Vagina (tissue), 2 donors: ENCODE results near the gene IREB2. TPM values are rescaled to one million over a fixed set of nuclear protein-coding genes. Genes with fewer than 3 reads are reported as not detected.

Experiments
- DNase-seq, 2 donors: peaks; one replicate each; pipeline ENCODE4 v3.0.0-alpha.2; 2017; ENCODE audit errors: extremely low spot score in 2 of 2
- H3K27ac ChIP-seq: fragments of 200-600 bp; sonication (generic); one replicate; pipeline ENCODE4 v1.5.1; 2019
- H3K27me3 ChIP-seq: fragments of 200-600 bp; sonication (generic); one replicate; pipeline ENCODE4 v1.5.1; 2019
- H3K36me3 ChIP-seq, 2 donors: fragments of 200-600 bp; sonication (generic); one replicate each; pipeline ENCODE4 v1.5.1; 2017 to 2019
- H3K4me1 ChIP-seq: fragments of 200-600 bp; sonication (generic); one replicate; pipeline ENCODE4 v1.5.1; 2019
- H3K4me3 ChIP-seq, 2 donors: fragments of 200-600 bp; sonication (generic); 1 replicate in 1 of 2; 2 replicates in 1 of 2; pipeline ENCODE4 v1.5.1; 2016 to 2019
- H3K9me3 ChIP-seq: fragments of 200-600 bp; sonication (generic); one replicate; pipeline ENCODE4 v1.5.1; 2019
- CTCF ChIP-seq, 3 experiments: fragments of 450-650 bp in 2 of 3; fragments of 200-600 bp in 1 of 3; sonication (generic) in 1 of 3; IDR thresholded peaks; one replicate each; pipeline ENCODE4 v1.5.1; 2017 to 2019; ENCODE audit warnings: antibody characterized with exemption in 3 of 3, mild to moderate bottlenecking in 2 of 3, moderate library complexity in 2 of 3
- POLR2A ChIP-seq, 2 donors: fragments of 450-650 bp; IDR thresholded peaks; one replicate each; pipeline ENCODE4 v1.6.1; 2017; ENCODE audit warnings: antibody characterized with exemption in 2 of 2, mild to moderate bottlenecking in 2 of 2, moderate library complexity in 2 of 2
- POLR2AphosphoS5 ChIP-seq, 2 donors: sonication (generic); formaldehyde crosslinking; IDR thresholded peaks; one replicate each; pipeline ENCODE4 v1.9.0; 2017; ENCODE audit warnings: antibody characterized with exemption in 2 of 2, mild to moderate bottlenecking in 2 of 2, low read depth in 1 of 2; ENCODE audit not compliant: insufficient read depth in 1 of 2
- intact Hi-C: fragments of 100-400 bp; cut with DNase I; formaldehyde crosslinking; loops from one replicate; pipeline ENCODE4 v1.15.1; 2023
- total RNA-seq: library from RNA; depleted of rRNA; stranded (reverse); fragments of >200 nt; gene quantifications from one replicate; pipeline ENCODE4 v1.2.3, GENCODE V29; 2016

Gene IREB2
- total RNA-seq, result 40.8 TPM

- peak; percentile 97 to 99 for DNase-seq
- TF ChIP-seq POLR2A (IDR thresholded peaks at IDR 0.05) (peak in 1 of 2 donors; percentile 20), POLR2AphosphoS5 (IDR thresholded peaks at IDR 0.05; ENCODE audit: insufficient read depth in 1 of 2, low read depth in 1 of 2) (peak; percentile 86 to 95), CTCF (IDR thresholded peaks at IDR 0.05) (no peak)
- no peaks in the 10 kb centered on the region for H3K9me3 ChIP-seq
- H3K27ac ChIP-seq, result peak within 1 kb of the TSS; percentile 97
- peak within 1 kb of the TSS; percentile 94 to 95 for H3K4me3 ChIP-seq
- peaks cover 0 to 5% of the 10 kb centered on the region in 2 donors for H3K36me3 ChIP-seq
- peaks cover 50% of the 10 kb centered on the region for H3K4me1 ChIP-seq
- intact Hi-C loops, result no loop called here
- H3K27me3 ChIP-seq, result no peaks in the 10 kb centered on the region
These were observed at the start of gene IREB2 for GRCh38 chr15:78437762-78438618. TSS of gene IREB2 (plus strand) at chr15:78438216. CDS start at chr15:78438338, 122 bp downstream.

GRCh38 chr15:78388865-78389264, 49.2 kb upstream of the IREB2 start:
- DNase-seq, result no peak
- peaks cover 6% of the 10 kb centered on the region for H3K4me1 ChIP-seq
- TF ChIP-seq POLR2AphosphoS5 (IDR thresholded peaks at IDR 0.05; ENCODE audit: insufficient read depth in 1 of 2, low read depth in 1 of 2) (no peak), CTCF (IDR thresholded peaks at IDR 0.05) (no peak), POLR2A (IDR thresholded peaks at IDR 0.05) (no peak)
- peak overlapping the region; percentile 39 for H3K27ac ChIP-seq
- intact Hi-C loops, result no loop called here
- no peaks in the 10 kb centered on the region for H3K27me3 ChIP-seq
- H3K4me3 ChIP-seq, result no peak overlapping the region
- no peaks in the 10 kb centered on the region for H3K36me3 ChIP-seq
- H3K9me3 ChIP-seq, result no peaks in the 10 kb centered on the region

GRCh38 chr15:78389322-78389721, 48.7 kb upstream of the IREB2 start:
- Histone ChIP-seq H3K4me1 (peaks cover 6% of the 10 kb centered on the region), H3K27ac (peak overlapping the region; percentile 39), H3K36me3 (no peaks in the 10 kb centered on the region), H3K9me3 (no peaks in the 10 kb centered on the region), H3K27me3 (no peaks in the 10 kb centered on the region), H3K4me3 (no peak overlapping the region)
- TF ChIP-seq POLR2AphosphoS5 (IDR thresholded peaks at IDR 0.05; ENCODE audit: insufficient read depth in 1 of 2, low read depth in 1 of 2) (peak in 1 of 2 donors; percentile 17), CTCF (IDR thresholded peaks at IDR 0.05) (no peak)
- no peak for DNase-seq
- intact Hi-C loops, result no loop called here

- H3K27me3 ChIP-seq, result no peaks in the 10 kb centered on the region
- H3K27ac ChIP-seq, result peak overlapping the region; percentile 39
- H3K9me3 ChIP-seq, result no peaks in the 10 kb centered on the region
- TF ChIP-seq POLR2AphosphoS5 (IDR thresholded peaks at IDR 0.05; ENCODE audit: insufficient read depth in 1 of 2, low read depth in 1 of 2), result no peak
- no peak for TF ChIP-seq POLR2A (IDR thresholded peaks at IDR 0.05)
- no peak for TF ChIP-seq CTCF (IDR thresholded peaks at IDR 0.05)
- no peaks in the 10 kb centered on the region for H3K36me3 ChIP-seq
- peaks cover 6% of the 10 kb centered on the region for H3K4me1 ChIP-seq
- intact Hi-C loops, result no loop called here
- no peak overlapping the region for H3K4me3 ChIP-seq
- no peak for DNase-seq
These were observed 48.3 kb upstream of the IREB2 start for GRCh38 chr15:78389738-78390137.

- H3K27ac ChIP-seq, result peak overlapping the region; percentile 39
- peaks cover 10% of the 10 kb centered on the region for H3K4me1 ChIP-seq
- intact Hi-C loops, result no loop called here
- no peaks in the 10 kb centered on the region for H3K36me3 ChIP-seq
- no peak overlapping the region for H3K4me3 ChIP-seq
- H3K27me3 ChIP-seq, result no peaks in the 10 kb centered on the region
- TF ChIP-seq POLR2AphosphoS5 (IDR thresholded peaks at IDR 0.05; ENCODE audit: insufficient read depth in 1 of 2, low read depth in 1 of 2) (no peak), CTCF (IDR thresholded peaks at IDR 0.05) (no peak), POLR2A (IDR thresholded peaks at IDR 0.05) (no peak)
- no peak for DNase-seq
- H3K9me3 ChIP-seq, result no peaks in the 10 kb centered on the region
These were observed 47.8 kb upstream of the IREB2 start for GRCh38 chr15:78390242-78390641.
